Ramos (cell line): ENCODE data around the gene C16orf74.

Source experiments
- in situ Hi-C: fragments of 300-500 bp; cut with MboI; formaldehyde crosslinking; loops from one replicate; pipeline ENCODE4 v1.14.3; 2022; ENCODE audit warnings: low sequenced_read_pairs; ENCODE audit not compliant: unreplicated experiment

Gene C16orf74

GRCh38 chr16:85750827-85751697 lies at the start of gene C16orf74:
Gene C16orf74, minus strand, starts transcription at chr16:85751096. Its CDS starts 15,879 bp downstream, at chr16:85735217.
- in situ Hi-C loops: no loop called here

GRCh38 chr16:85800321-85800669 lies 49.4 kb upstream of the C16orf74 start:
- in situ Hi-C loops: loop anchor here (25.0 kb wide), 1 partner anchor 537 kb away; no protein-coding TSS in a partner anchor

GRCh38 chr16:85799497-85800320 lies 48.8 kb upstream of the C16orf74 start, which contains the start of the genes COX4I1 and EMC8:
Gene COX4I1, plus strand, starts transcription at chr16:85799695. Its CDS starts 1,511 bp downstream, at chr16:85801206.
Gene EMC8, minus strand, starts transcription at chr16:85799544. Its CDS starts 249 bp downstream, at chr16:85799295.
- in situ Hi-C loops: loop anchor here (25.0 kb wide), 1 partner anchor 538 kb away; no protein-coding TSS in a partner anchor

GRCh38 chr16:85798901-85799496 lies 48.1 kb upstream of the C16orf74 start:
- in situ Hi-C loops: no loop called here

GRCh38 chr16:85798283-85798776 lies 47.4 kb upstream of the C16orf74 start:
- in situ Hi-C loops: no loop called here

GRCh38 chr16:85796599-85796998 lies 45.7 kb upstream of the C16orf74 start:
- in situ Hi-C loops: no loop called here

GRCh38 chr16:85796152-85796551 lies 45.3 kb upstream of the C16orf74 start:
- in situ Hi-C loops: no loop called here

GRCh38 chr16:85794696-85795095 lies 43.8 kb upstream of the C16orf74 start:
- in situ Hi-C loops: no loop called here

- in situ Hi-C loops: no loop called here
Measured at GRCh38 chr16:85793662-85794298, 42.9 kb upstream of the C16orf74 start.

GRCh38 chr16:85789773-85790172 lies 38.9 kb upstream of the C16orf74 start:
- in situ Hi-C loops: no loop called here

- in situ Hi-C loops: no loop called here
Measured at GRCh38 chr16:85788819-85789218, 37.9 kb upstream of the C16orf74 start.

- in situ Hi-C loops: no loop called here
Measured at GRCh38 chr16:85785927-85786326, 35.0 kb upstream of the C16orf74 start.

GRCh38 chr16:85784813-85785212 lies 33.9 kb upstream of the C16orf74 start:
- in situ Hi-C loops: no loop called here

GRCh38 chr16:85783441-85783840 lies 32.5 kb upstream of the C16orf74 start:
- in situ Hi-C loops: no loop called here

GRCh38 chr16:85782451-85782850 lies 31.6 kb upstream of the C16orf74 start:
- in situ Hi-C loops: no loop called here

- in situ Hi-C loops: no loop called here
Measured at GRCh38 chr16:85781695-85782370, 30.9 kb upstream of the C16orf74 start.

GRCh38 chr16:85781156-85781555 lies 30.3 kb upstream of the C16orf74 start:
- in situ Hi-C loops: no loop called here

- in situ Hi-C loops: no loop called here
Measured at GRCh38 chr16:85780281-85780680, 29.4 kb upstream of the C16orf74 start.

GRCh38 chr16:85778873-85779272 lies 28.0 kb upstream of the C16orf74 start:
- in situ Hi-C loops: no loop called here
